B cell (primary cell): ENCODE results near the gene NACA. TPM values are rescaled to one million over a fixed set of nuclear protein-coding genes. Genes with fewer than 3 reads are reported as not detected.

Source experiments
- ATAC-seq: fragments of 200-7000 bp; cut with Tn5 transposase; one replicate; pipeline ENCODE4 v1.10.0; 2021; ENCODE audit warnings: low read depth, mild to moderate bottlenecking, moderate number of reproducible peaks, moderate library complexity
- CTCF ChIA-PET: fragments of 350-600 bp; sonication (Branson Sonifier 250); formaldehyde crosslinking; loops from one replicate; lab custom pipeline; 2021; ENCODE audit warnings: antibody characterized with exemption, inconsistent platforms; lab: Charles Lee
- POLR2A ChIA-PET: fragments of 350-600 bp; sonication (Branson Sonifier 250); formaldehyde crosslinking; loops from one replicate; lab custom pipeline; 2021; ENCODE audit warnings: antibody characterized with exemption; lab: Charles Lee
- DNase-seq: peaks from one replicate; pipeline ENCODE4 v3.0.0; 2013
- H2AFZ ChIP-seq: 2 replicates; pipeline ENCODE4 v1.6.1; 2012; ENCODE audit warnings: mild to moderate bottlenecking, low read depth, low read length; ENCODE audit not compliant: insufficient read depth, poor library complexity, severe bottlenecking
- H3K27ac ChIP-seq, 2 donors: 1 replicate in 1 of 2; 2 replicates in 1 of 2; pipeline ENCODE4 v1.5.1; 2012 to 2013; ENCODE audit warnings: low read length in 2 of 2, mild to moderate bottlenecking in 2 of 2, moderate library complexity in 1 of 2
- H3K27me3 ChIP-seq, 4 experiments: fragments of 200-600 bp in 1 of 4; sonication (generic) in 1 of 4; replicated peaks in 1 of 4; 1 replicate in 2 of 4; 2 replicates in 2 of 4; pipeline versions ENCODE4 v1.6.1 to v1.7.0; 2013 to 2016; ENCODE audit warnings: low read length in 3 of 4, mild to moderate bottlenecking in 2 of 4, mixed read lengths in 1 of 4, moderate library complexity in 1 of 4; ENCODE audit not compliant: insufficient read depth in 4 of 4, control insufficient read depth in 3 of 4; ENCODE audit errors: control extremely low read depth in 1 of 4
- H3K36me3 ChIP-seq, 2 experiments: replicated peaks in 1 of 2; 1 replicate in 1 of 2; 2 replicates in 1 of 2; pipeline versions ENCODE4 v1.6.1 to v1.7.1; 2013; ENCODE audit warnings: low read length in 1 of 2; ENCODE audit not compliant: insufficient read depth in 2 of 2, control insufficient read depth in 1 of 2; ENCODE audit errors: control extremely low read depth in 1 of 2, extremely low read depth in 1 of 2
- H3K4me1 ChIP-seq, 2 donors: fragments of 200-600 bp in 1 of 2; sonication (generic) in 1 of 2; 1 replicate in 1 of 2; 2 replicates in 1 of 2; pipeline versions ENCODE4 v1.5.1 to v1.6.1; 2013 to 2017; ENCODE audit warnings: low read length in 2 of 2; ENCODE audit not compliant: control insufficient read depth in 2 of 2, insufficient read depth in 2 of 2
- H3K4me2 ChIP-seq: replicated peaks from 2 replicates; pipeline ENCODE3; 2012; ENCODE audit warnings: mild to moderate bottlenecking, low read depth, low read length; ENCODE audit not compliant: poor library complexity, severe bottlenecking
- H3K4me3 ChIP-seq, 5 experiments: fragments of 200-600 bp in 1 of 5; sonication (generic) in 1 of 5; 1 replicate in 3 of 5; 2 replicates in 2 of 5; pipeline versions ENCODE4 v1.5.1 to v1.7.0; 2011 to 2016; ENCODE audit warnings: low read length in 4 of 5, mild to moderate bottlenecking in 4 of 5, low read depth in 2 of 5, control low read depth in 1 of 5, moderate library complexity in 1 of 5; ENCODE audit not compliant: insufficient read depth in 1 of 5; ENCODE audit errors: control extremely low read depth in 1 of 5, extremely low read depth in 1 of 5
- H3K79me2 ChIP-seq: fragments of 200-600 bp; sonication (generic); one replicate; pipeline ENCODE4 v1.6.0; 2016; ENCODE audit warnings: low read length; ENCODE audit not compliant: control insufficient read depth, insufficient read depth
- H3K9ac ChIP-seq: fragments of 200-600 bp; sonication (generic); 2 replicates; pipeline ENCODE4 v1.6.1; 2017; ENCODE audit warnings: mild to moderate bottlenecking, low read length, moderate library complexity
- H3K9me3 ChIP-seq, 3 donors: one replicate each; pipeline versions ENCODE4 v1.6.1 to v1.7.1; 2013; ENCODE audit warnings: low read length in 2 of 3; ENCODE audit not compliant: control insufficient read depth in 2 of 3, insufficient read depth in 1 of 3; ENCODE audit errors: control extremely low read depth in 1 of 3
- H4K20me1 ChIP-seq: 2 replicates; pipeline ENCODE4 v1.6.0; 2012; ENCODE audit warnings: mild to moderate bottlenecking, low read length; ENCODE audit not compliant: insufficient read depth, control insufficient read depth, poor library complexity, severe bottlenecking
- H3K27ac Mint-ChIP-seq: one replicate; pipeline ENCODE4 v1.8.0; 2021; ENCODE audit warnings: mixed read lengths
- H3K27me3 Mint-ChIP-seq: one replicate; pipeline ENCODE4 v1.8.0; 2021; ENCODE audit warnings: mixed read lengths
- H3K4me1 Mint-ChIP-seq: one replicate; pipeline ENCODE4 v1.8.0; 2021; ENCODE audit warnings: mixed read lengths
- H3K4me3 Mint-ChIP-seq: one replicate; pipeline ENCODE4 v1.8.0; 2021; ENCODE audit warnings: mixed read lengths
- H3K9me3 Mint-ChIP-seq: one replicate; pipeline ENCODE4 v1.8.0; 2022; ENCODE audit warnings: mixed read lengths; ENCODE audit not compliant: insufficient read depth
- CTCF ChIP-seq: fragments of 200-600 bp; IDR thresholded peaks from one replicate; pipeline ENCODE4 v1.8.0; 2022; ENCODE audit warnings: antibody characterized with exemption, mild to moderate bottlenecking
- EZH2 ChIP-seq: IDR thresholded peaks from 2 replicates; pipeline ENCODE4 v1.6.1; 2012; ENCODE audit warnings: borderline replicate concordance, low read depth, mild to moderate bottlenecking, moderate library complexity, low read length; ENCODE audit not compliant: insufficient read depth, poor library complexity, severe bottlenecking
- WGBS: methylation state at CpG from one replicate; pipeline ENCODE4 v1.1.5; 2013; ENCODE audit warnings: missing lambda C conversion rate; ENCODE audit not compliant: insufficient coverage; 5-methylcytosine and 5-hydroxymethylcytosine counted together
- intact Hi-C: fragments of 100-400 bp; cut with micrococcal nuclease; formaldehyde crosslinking; loops from one replicate; pipeline ENCODE4 v1.10.0; 2022
- polyA plus RNA-seq: library from polyadenylated mRNA; depleted of rRNA; stranded (reverse); fragments of >200 nt; gene quantifications from 2 replicates; pipeline ENCODE4 v1.2.3, GENCODE V29; 2012
- total RNA-seq, 2 donors: library from RNA; stranded (reverse); fragments of 120-200 nt in 1 of 2; gene quantifications; 1 replicate in 1 of 2; 2 replicates in 1 of 2; pipeline versions ENCODE4 v1.2.3 to v1.2.4, GENCODE V29; 2013 to 2022

The NACA gene
- total and polyA plus RNA-seq, 2 donors (not counting 1 experiment from before 2014, with no cell fraction given) = 1,076 to 1,127 TPM

- peaks cover 5 to 64% of the 10 kb centered on the region in 2 experiments for H3K36me3 ChIP-seq
- H3K27ac Mint-ChIP-seq = peak overlapping the region; percentile 71
- H3K9me3 Mint-ChIP-seq = no peaks in the 10 kb centered on the region
- H3K4me1 ChIP-seq = peaks cover 57 to 75% of the 10 kb centered on the region in 2 donors
- H3K4me1 Mint-ChIP-seq = peaks cover 73% of the 10 kb centered on the region
- H3K9ac ChIP-seq = no peak overlapping the region
- intact Hi-C loops = no loop called here
- no peaks in the 10 kb centered on the region for H3K27me3 ChIP-seq
- ChIA-PET POLR2A (interaction anchor here (0.5 to 0.6 kb wide), 2 partner anchors 14 to 369 kb away, joined by 3 to 5 read pairs; no protein-coding TSS in a partner anchor), CTCF (interaction anchor here (1.9 kb wide), 1 partner anchor 205 kb away, joined by 4 read pairs; no protein-coding TSS in a partner anchor)
- peak overlapping the region in 1 of 2 donors; percentile 92 for H3K27ac ChIP-seq
- no peaks in the 10 kb centered on the region for H3K27me3 Mint-ChIP-seq
- peaks cover 69% of the 10 kb centered on the region for H3K79me2 ChIP-seq
- no peak overlapping the region for H3K4me3 ChIP-seq
- H3K4me3 Mint-ChIP-seq = peak overlapping the region; percentile 9
- H2AFZ ChIP-seq = no peak overlapping the region
- no peak for TF ChIP-seq EZH2
- peaks cover 93% of the 10 kb centered on the region for H4K20me1 ChIP-seq
- DNase-seq (no peak), ATAC-seq (no peak)
- no peaks in the 10 kb centered on the region for H3K9me3 ChIP-seq
- peak overlapping the region; percentile 5 for H3K4me2 ChIP-seq
Measured at GRCh38 chr12:56719056-56719455, 6.0 kb downstream of the NACA start.

- Histone ChIP-seq H2AFZ (no peak overlapping the region), H3K4me2 (peak overlapping the region; percentile 11), H3K4me3 (no peak overlapping the region), H3K27me3 (no peaks in the 10 kb centered on the region), H3K36me3 (peaks cover 7 to 68% of the 10 kb centered on the region in 2 experiments), H3K79me2 (peaks cover 65% of the 10 kb centered on the region), H4K20me1 (peaks cover 93% of the 10 kb centered on the region), H3K4me1 (peaks cover 53 to 71% of the 10 kb centered on the region in 2 donors), H3K9ac (no peak overlapping the region), H3K9me3 (no peaks in the 10 kb centered on the region), H3K27ac (peak overlapping the region in 1 of 2 donors; percentile 92)
- Mint-ChIP-seq H3K27me3 (no peaks in the 10 kb centered on the region), H3K4me3 (peak overlapping the region; percentile 9), H3K27ac (peak overlapping the region; percentile 71), H3K4me1 (peaks cover 69% of the 10 kb centered on the region), H3K9me3 (no peaks in the 10 kb centered on the region)
- WGBS = 23% methylated on average over 4 of the region's 4 CpGs
- no peak for DNase-seq
- CTCF ChIA-PET = interaction anchor here (0.7 to 1.9 kb wide), 3 partner anchors 82 to 283 kb away, joined by 3 to 4 read pairs (median 3); no protein-coding TSS in a partner anchor
- POLR2A ChIA-PET = interaction anchor here (0.5 to 0.7 kb wide), 4 partner anchors 14 to 366 kb away, joined by 3 to 7 read pairs (median 3); no protein-coding TSS in a partner anchor
- TF ChIP-seq EZH2 = no peak
- no peak for TF ChIP-seq CTCF
- intact Hi-C loops = no loop called here
- no peak for ATAC-seq
Measured at GRCh38 chr12:56718636-56719035, 6.5 kb downstream of the NACA start.
